A204.1 (cell line): ENCODE data around the gene SLC47A1.
"Not testable (repeated sequence)": the region's sequence is repeated elsewhere in the genome, so short reads cannot be mapped to it uniquely, and the experiment has no call there.

Experiments
- FAIRE-seq: peaks from 2 replicates; lab custom pipeline; 2012; peaks lifted over from hg19 to GRCh38; lab: Jason Lieb, UNC

Gene SLC47A1, protein sequence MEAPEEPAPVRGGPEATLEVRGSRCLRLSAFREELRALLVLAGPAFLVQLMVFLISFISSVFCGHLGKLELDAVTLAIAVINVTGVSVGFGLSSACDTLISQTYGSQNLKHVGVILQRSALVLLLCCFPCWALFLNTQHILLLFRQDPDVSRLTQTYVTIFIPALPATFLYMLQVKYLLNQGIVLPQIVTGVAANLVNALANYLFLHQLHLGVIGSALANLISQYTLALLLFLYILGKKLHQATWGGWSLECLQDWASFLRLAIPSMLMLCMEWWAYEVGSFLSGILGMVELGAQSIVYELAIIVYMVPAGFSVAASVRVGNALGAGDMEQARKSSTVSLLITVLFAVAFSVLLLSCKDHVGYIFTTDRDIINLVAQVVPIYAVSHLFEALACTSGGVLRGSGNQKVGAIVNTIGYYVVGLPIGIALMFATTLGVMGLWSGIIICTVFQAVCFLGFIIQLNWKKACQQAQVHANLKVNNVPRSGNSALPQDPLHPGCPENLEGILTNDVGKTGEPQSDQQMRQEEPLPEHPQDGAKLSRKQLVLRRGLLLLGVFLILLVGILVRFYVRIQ

GRCh38 chr17:19533718-19534561 is at the start of gene SLC47A1:
SLC47A1 (plus strand) TSS chr17:19533854; CDS start chr17:19533940, 86 bp downstream.
- no peak for FAIRE-seq

DNA sequence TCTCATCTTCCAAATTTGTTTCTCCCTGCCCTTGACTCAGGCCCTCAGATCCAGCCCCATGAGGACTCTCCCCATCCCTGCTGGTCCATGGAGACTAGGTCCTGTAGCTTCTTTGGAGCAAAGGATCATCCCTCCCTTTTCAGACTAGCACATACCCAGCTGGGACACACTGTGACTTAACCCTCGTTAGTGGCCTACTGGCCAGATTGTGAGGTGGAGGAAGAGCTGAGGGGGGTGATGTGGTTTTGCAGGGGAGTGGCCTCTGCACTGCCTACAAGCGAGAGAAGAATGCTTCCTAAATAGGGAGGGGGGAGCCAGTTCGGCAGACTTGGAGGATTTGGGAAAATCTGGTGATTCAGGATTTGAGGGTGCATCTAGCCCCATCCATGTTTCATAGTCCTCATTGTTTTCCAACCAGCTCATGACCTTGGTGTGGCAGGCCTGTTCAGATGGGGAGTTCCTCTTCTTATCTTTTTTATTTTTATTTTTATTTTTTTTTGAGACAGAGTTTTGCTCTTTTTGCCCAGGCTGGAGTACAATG is 47.8 kb upstream of the SLC47A1 start:
- no peak for FAIRE-seq

GRCh38 chr17:19486351-19487023 is 47.2 kb upstream of the SLC47A1 start:
- no peak for FAIRE-seq

DNA sequence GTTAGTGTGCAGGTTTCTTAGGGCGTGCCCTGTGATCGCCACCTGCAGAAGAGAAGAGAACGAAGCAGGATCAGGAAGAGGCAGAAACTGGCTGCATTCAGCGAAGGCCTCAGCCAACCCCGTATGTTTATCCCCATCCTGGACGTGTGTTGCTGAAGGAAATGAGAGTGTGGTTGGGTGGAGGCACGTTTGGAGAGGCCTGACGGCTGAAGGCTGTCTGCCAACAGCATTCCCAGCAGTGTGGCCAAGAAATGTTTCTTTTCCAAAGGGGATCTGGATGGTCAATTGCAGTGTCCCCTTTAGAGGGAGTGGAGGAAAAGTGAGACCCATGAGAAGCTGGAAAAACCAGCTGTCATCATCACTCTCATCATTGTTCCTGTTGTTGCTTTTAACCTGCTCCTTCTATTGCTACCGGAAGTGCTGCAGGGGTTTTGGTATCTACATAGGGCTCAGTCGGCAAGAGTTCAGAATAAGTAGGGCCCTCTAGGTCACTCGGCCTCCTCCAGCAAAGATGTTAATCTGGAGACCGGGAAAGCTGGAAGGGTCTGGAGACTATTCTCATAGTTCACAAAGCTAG is 46.5 kb upstream of the SLC47A1 start:
- no peak for FAIRE-seq

GRCh38 chr17:19492141-19492540 is 41.5 kb upstream of the SLC47A1 start:
- no peak for FAIRE-seq

- FAIRE-seq = no peak
These were observed 38.5 kb upstream of the SLC47A1 start for GRCh38 chr17:19494961-19495806.

- no peak for FAIRE-seq
These were observed 37.7 kb upstream of the SLC47A1 start for GRCh38 chr17:19495828-19496528.

DNA sequence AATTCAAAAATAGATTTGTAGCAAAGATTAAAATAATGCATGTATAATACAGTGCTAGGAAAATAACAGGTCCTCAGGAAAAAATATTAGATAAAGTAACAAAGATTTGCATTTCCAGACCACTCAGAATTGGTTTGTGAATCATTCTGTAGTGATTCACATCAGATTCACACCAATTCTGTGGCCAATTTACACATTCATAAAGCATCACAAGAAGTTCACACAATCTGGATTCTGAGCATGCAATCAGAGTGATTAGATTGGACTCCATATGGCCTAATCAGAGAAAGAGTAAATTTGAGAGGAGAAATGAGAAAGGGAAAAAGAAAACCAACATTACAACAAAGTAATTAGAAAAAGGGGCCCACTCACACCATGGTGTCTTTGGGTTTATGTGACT is 36.0 kb upstream of the SLC47A1 start:
- no peak for FAIRE-seq

DNA sequence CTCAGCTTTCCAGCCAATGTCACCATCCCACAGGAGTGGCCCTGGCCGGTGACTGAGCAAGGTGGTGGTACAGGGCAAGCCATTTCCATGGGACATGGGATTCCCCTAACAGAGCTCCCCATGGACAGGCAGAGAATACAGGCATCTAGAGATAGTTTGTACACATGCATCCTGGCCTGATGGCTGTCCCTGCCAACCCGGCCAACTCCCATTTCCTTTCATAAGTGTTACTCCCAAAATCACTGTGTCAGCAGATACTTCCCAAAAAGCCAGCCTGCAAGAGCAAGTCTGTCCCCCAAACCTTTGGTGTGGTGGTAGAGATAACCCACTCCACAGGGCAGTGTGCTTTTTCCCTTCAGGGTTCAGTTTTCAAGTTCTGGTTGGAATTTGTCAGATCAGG is 32.4 kb upstream of the SLC47A1 start:
- no peak for FAIRE-seq

- no peak for FAIRE-seq
These were observed 31.1 kb upstream of the SLC47A1 start for GRCh38 chr17:19502517-19502916.

DNA sequence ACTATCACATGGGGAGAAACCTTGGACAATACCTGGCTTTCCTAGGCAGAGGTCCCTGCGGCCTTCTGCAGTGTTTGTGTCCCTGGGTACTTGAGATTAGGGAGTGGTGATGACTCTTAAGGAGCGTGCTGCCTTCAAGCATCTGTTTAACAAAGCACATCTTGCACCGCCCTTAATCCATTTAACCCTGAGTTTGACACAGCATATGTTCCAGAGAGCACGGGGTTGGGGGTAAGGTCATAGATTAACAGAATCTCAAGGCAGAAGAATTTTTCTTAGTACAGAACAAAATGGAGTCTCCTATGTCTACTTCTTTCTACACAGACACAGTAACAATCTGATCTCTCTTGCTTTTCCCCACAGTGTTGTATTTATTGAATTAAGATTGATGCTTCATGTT is 28.1 kb upstream of the SLC47A1 start:
- FAIRE-seq = not testable (repeated sequence)

GRCh38 chr17:19507775-19508576 is 25.7 kb upstream of the SLC47A1 start:
- peak; percentile 93 for FAIRE-seq

GRCh38 chr17:19508577-19508867 is 25.1 kb upstream of the SLC47A1 start:
- no peak for FAIRE-seq

DNA sequence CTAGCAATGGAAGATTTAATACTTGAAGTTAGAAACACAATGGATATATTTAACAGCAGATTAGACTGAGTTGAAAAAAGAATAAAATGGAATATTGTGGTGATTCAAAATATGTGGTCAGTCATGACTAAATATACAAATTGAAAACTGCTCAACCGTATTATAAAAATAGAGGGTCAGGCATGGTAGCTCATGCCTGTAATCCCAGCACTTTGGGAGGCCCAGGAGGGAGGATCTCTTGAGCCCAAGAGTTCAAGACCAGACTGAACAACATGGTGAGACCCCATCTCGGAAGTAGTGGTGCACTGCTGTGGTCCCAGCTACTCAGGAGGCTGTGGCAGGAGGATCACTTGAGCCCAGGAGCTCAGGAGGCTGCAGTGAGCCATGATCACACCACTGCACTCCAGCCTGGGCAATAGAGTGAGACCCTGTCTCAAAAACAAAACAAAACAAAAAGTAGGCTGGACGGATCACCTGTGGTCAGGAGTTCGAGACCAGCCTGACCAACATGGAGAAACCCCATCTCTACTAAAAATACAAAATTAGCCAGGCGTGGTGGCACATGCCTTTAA is 24.3 kb upstream of the SLC47A1 start:
- FAIRE-seq = not testable (repeated sequence)

GRCh38 chr17:19510903-19511302 is 22.8 kb upstream of the SLC47A1 start:
- no peak for FAIRE-seq

- peak; percentile 89 for FAIRE-seq
These were observed 19.7 kb upstream of the SLC47A1 start for GRCh38 chr17:19513897-19514488.

GRCh38 chr17:19517699-19518098 is 16.0 kb upstream of the SLC47A1 start:
- no peak for FAIRE-seq

DNA sequence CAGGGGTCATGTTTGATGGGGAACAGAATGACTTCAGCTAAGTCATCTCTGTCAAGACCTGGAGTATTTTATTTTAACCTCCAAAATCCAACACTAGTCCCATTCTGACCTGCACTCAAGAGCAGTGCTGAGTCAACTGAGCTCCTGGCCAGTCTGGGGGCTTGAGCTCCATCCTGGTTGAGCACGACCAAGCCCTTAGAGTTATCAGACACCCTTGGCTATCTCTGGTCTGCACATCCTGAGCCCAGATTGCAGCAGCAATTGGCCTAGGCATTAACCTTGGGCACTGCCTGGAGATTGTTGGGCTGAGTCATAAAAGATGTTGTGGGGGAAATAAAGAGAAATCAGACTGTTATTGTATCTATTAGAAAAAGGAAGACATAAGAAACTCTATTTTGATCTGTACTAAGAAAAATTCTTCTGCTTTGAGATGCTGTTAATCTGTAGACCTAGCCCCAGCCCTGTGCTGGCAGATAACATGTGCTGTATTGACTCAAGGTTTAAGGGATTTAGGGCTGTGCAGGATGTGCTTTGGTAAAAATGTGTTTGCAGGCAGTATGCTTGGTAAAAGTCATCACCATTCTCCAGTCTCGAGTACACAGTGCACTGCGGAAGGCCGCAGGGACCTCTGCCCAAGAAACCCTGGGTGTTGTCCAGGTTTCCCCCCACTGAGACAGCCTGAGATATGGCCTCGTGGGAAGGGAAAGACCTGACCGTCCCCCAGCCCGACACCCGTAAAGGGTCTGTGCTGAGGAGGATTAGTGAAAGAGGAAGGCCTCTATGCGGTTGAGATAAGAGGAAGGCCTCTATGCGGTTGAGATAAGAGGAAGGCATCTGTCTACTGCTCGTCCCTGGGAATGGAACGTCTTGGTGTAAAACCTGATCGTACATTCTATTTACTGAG is 14.0 kb upstream of the SLC47A1 start:
- FAIRE-seq = not testable (repeated sequence)
